Activated CD4-positive, alpha-beta T cell treated with anti-CD3 and anti-CD28 coated beads, Interleukin-10, Interleukin-2, amounts not matched to agents 100 ng/mL and 50 ng/mL, durations not matched to agents 16 hours and 8 hours (primary cell): ENCODE results near the gene FAM200A.
"Not testable (repeated sequence)": the region's sequence is repeated elsewhere in the genome, so short reads cannot be mapped to it uniquely, and the experiment has no call there.

Experiments
- DNase-seq: peaks from one replicate; pipeline ENCODE4 v3.0.0-alpha.2; 2020

Gene FAM200A

DNA sequence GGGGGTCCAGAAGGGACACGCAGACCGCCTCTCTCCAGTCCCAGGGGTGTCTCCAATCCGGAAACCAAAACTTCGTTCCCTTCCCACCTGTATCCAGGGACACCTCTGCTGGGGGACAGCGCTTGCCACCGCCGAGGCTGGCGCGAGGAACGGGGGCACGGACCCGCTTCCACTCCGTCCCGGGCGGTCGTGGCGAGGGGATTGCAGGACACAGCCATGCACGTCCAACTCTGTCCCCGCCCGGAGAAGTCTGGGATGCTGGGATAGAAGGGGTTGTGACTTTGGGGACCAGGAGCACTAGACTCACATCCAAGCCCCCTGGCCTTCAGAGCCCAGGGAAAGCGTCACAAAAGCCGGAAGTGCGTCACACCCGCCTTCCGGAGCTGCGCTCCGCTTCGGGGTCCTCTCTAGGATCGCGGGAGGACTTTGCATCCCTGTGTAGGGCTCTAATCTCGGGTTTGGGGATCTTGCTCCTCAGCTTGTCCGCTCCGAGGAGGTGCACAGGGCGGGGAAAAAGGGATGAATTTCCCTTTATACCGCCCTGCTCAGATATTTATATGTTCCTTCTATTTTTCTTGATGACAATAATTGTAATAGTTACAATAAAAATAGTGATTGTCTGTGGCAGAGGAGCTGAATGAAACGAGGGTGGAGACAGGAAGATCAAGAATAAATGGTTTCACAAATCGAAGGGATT lies at the start of gene FAM200A:
FAM200A (minus strand) TSS at position 348 of the 697 bp plus-strand sequence. CDS start 3,707 bp downstream, outside the sequence.
- DNase-seq, result peak; percentile 90

DNA sequence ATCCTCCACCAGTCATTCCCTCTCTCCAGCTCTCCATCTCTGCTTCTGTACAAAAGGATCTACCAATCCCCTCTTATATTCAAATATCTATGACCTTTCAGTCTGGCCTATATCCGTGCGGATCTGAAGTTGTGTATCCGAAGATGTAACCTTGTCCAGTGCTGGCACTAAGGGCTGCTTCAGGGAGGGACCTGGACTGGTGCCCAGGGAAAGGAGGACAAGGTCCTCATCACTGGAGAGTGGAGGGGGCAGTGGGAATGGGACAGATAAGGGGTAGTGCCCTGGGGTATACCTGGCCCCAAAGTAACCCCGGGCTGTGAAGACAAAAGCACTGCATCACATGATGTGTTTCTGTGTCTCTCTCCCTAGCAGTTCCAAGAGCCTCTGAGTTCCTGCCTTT lies 47.9 kb upstream of the FAM200A start:
- no peak for DNase-seq

DNA sequence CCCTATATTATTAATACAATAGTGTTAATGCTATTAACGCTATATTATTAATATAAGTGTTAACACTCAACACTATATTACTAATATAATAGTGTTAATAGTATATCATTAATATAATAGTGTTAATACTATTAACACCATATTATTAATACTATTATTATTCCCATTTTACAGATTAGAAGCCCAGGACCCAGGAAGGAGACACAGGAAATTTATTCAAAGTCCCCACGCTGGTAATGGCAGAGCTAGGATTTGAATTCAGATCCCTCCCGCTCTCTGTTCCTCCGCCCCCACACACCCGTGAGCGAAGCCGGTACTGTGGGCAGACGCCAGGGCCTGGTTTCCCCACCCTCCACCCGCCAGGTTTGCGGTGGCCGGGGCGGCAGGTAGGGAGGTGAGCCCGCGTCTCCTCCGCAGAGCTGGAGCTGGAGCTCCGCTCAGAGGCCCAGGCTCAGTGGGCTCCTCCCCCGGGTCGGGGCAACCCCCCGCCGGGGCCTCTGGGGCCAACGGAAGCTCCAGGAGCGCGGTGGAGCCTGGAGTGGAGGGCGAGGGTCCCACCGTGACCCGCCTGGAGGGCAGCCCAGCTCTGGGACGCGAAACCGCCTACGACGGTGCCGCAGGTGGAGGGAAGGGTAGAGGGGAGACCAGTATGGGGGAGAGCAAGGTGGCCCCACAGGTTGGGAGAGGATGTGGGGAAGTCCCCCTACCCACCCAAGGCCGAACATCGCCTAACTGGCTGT lies 46.0 kb upstream of the FAM200A start, which contains the start of gene TMEM225B:
TMEM225B (plus strand) TSS at position 506 of the 740 bp plus-strand sequence. CDS start 6,122 bp downstream, outside the sequence.
- no peak for DNase-seq

DNA sequence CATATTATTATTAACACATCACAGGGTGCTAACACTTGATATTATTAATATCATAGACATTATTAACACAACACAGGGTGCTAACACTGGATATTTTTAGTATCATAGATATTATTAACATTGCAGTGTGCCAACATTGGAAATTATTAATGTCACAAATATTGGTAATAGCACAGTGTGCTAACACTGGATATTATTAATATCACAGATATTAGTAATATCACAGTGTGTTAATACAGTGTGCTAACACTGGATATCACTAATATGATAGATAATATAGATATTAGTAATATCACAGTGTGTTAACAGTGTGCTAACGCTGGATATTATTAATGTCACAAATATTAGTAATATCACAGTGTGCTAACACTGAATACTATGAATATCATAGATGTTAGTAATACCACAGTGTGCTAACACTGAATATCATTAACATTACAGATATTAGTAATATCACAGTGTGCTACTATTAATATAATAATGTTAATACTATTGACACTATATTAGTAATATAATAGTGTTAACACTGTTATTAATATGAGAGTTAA lies 44.6 kb upstream of the FAM200A start:
- DNase-seq, result no peak

DNA sequence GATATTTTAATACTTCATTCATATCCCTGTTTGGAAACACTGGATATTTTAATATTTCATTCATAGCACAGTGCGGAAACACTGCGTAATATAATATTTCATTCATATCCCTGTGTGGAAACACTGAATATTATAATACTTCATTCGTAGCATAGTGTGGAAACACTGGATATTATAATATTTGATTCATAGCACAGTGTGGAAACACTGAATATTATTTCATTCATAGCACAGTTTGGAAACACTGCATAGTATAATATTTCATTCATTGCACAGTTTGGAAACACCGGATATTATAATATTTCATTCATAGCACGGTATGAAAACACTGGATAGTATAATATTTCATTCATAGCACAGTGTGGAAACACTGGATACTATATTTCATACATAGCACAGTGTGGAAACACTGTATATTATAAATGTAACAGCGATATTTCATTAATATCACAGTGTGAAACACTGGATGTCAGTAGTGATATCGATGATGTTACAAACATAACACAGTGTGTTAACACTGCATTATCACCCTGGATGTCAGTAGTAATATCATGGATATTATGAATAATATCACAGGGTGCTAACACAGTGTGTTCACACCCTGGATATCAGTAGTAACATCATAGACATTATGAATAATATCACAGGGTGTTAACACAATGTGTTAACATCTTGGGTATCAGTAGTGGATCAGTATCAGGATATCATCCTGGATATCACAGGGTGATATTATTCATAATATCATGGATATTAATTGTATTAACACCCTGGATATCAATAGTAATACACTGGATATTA lies 43.2 kb upstream of the FAM200A start:
- DNase-seq, result peak; percentile 15

DNA sequence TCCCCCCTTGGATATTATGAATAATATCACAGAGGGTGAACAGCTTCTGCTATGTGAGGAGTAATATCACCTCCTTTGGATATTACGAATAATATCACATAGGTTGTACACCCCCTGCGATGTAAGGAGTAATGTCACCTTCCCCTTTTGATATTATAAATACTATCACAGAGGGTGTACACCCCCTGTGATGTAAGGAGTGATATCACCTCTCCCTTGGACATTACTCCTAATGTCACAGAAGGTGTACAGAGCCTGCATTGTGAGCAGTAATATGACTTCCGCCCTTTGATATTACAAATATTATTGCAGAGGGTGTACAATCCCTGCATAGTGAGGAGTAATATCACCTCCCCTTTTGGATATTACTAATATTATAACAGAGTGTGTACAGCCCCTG lies 37.0 kb upstream of the FAM200A start:
- DNase-seq, result no peak

DNA sequence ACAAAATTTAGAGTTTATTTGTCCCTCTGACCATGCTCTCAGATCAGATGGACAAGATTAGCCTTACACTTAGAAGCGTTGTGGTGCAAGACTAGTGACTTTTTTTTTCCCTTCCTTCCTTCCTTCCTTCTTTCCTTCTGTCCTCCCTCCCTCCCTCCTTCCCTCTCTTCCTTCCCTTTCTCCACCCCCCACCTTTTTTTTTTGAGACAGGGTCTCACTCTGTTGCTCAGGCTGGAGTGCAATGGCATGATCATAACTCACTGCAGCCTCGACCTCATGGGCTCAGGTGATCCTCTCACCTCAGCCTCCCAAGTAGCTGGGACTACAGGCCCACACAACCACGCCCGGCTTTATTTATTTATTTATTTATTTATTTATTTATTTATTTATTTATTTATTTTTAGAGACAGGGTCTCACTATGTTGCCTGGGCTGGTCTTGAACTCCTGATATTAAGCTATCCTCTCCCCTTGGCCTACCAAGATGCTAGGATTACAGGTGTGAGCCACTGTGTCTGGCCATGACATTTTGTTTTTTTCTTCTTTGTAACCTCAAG lies 28.9 kb upstream of the FAM200A start:
- DNase-seq, result not testable (repeated sequence)

DNA sequence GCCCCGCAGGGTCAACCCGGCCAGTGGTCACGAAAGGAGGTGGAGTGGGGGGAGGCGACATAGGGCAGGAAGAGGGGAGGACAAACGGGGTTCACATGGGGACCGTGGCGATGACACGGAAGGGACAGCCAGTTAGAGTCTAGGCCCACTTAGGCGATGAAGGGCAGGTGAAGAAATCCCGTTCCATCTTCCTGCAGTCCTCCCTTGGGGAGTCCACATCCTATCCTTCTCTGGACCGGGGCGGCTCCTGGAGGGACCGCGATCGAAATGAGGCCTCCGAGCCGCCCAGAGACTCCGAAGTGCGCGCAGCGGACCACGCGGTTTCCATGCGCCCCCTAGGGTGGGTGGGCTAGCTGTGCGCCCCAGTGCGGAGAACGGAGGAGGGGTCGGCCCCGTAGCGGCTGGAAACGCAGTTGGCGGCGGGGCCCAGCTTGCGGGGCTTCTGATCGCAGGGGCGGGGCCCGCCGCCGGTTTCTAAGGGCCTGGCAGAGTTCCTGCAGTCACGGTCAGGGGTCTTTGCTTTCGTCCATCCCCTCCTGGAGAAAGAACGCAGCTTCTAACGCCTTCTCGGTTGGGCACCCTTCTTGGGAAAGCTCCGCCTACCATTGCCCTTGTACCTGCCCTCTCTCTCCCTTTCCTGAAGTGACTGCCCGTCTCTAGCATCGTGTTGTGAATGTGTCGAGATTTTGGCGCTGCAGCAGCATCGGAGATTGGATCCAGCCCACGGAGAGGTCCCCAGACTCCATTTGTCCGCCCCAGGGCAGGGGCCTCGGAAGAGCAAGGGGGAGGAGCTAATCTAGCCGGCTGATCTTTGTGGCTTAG lies 28.3 kb upstream of the FAM200A start:
- peak; percentile 40 for DNase-seq

DNA sequence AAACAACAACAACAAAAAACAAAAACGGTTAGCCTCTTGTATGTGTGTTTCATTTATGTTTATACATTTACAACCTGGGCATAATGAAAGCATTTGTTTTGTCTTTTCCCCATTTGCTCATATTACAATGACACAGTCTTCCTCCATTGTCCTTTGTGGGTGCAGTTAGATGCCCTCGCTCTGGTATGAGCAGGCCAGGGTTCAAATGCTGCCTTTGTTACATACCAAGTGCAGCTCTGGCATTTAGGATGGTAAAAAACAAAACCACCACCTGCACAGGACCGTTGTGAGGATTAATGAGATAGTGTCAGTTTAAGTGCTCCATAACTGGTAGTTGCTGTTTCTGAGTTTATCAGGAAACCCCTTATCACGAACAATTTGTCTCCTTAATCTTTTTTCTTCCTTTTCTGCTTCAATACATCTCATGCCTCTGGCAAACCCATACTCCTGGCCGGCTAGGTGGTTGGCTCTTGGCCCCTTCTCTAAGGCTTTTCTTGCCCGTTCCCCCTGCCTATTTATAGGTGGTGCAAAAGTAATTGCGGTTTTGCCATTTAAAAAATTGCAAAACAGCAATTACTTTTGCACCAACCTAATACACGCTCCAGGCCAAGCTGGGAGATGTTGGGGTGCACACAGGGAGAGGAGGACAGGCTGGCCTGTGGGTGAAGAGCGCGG lies 27.5 kb upstream of the FAM200A start:
- DNase-seq, result no peak

DNA sequence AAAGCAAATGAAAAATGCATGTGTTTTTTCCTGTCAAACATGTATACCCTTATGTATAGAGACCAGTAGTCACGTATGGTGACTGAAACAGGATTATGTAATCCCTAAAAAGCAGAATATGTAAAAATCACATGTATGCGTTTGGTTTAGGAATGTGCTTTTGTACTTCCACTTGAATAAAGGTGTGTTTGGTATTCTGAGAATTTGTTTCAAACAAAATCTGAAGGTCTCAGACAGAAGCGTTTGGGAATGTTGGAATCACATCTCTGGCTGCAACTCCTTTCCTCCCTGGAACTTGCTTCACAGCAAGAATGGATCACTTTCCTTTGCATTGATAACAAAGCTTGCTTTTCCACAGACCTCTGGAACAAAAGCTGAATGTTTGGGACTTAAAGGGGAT lies 24.3 kb upstream of the FAM200A start:
- DNase-seq, result no peak

DNA sequence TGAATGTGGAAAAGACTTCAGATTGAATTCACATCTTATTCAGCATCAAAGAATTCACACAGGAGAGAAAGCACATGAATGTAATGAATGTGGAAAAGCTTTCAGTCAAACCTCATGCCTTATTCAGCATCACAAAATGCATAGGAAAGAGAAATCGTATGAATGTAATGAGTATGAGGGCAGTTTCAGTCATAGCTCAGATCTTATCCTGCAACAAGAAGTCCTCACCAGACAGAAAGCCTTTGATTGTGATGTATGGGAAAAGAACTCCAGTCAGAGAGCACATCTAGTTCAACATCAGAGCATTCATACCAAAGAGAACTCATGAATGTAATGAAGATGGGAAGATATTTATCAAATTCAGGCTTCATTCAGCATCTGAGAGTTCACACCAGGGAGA lies 21.3 kb upstream of the FAM200A start:
- no peak for DNase-seq

DNA sequence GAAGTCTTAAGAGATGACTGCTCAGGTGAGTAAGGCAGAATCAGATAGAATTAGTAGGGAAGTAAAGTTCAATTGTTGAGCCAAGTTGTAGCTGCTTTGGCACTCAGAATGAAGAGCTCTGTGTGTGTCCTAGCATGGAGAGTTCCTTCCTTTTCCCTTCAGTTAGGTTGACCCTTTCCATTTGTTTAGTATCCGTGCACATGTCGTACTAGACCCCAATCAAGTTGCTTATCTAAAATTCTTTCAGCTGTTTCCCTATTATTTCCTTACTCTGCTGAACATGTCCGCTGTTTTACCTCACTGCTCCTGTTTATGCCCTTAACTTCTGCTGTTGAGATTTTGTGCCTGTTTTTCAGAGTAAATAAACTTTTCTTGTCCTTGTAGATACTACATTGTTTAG lies 19.9 kb upstream of the FAM200A start:
- no peak for DNase-seq

DNA sequence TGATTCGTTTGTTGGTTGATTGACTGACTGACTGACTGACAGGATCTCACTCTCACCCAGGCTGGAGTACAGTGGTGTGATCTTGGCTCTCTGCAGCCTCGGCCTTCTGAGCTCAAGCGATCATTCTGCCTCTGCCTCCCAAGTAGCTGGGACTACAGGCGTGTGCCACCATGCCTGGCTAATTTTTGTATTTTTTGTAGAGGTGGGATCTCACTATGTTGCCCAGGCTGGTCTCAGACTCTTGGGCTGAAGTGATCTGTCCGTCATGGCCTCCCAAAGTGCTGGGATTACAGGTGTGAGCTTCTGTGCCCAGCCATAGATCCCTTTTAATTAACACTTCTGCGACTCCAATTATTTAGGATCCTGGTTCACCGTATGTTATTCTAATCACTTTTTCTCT lies 16.9 kb upstream of the FAM200A start:
- DNase-seq, result not testable (repeated sequence)

DNA sequence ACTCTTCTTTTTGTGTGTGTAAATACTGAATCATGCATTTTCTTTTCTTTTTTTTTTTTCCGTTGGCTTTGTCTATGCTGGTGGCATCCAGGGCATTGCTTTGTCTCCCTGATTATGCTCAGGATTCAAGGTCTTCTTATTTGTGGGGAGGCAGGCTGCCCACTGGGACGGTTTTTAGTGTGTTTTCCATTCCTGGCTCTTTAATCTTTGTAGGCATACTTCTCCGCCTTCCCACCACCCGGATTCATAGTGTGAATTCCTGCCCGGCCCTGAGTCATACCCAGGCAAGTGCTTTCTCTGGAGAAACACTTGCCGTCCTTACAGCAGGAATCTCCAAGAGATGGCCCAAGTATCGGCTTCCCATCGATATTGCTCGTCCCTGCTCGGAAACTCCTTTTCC lies 11.7 kb upstream of the FAM200A start:
- DNase-seq, result no peak

DNA sequence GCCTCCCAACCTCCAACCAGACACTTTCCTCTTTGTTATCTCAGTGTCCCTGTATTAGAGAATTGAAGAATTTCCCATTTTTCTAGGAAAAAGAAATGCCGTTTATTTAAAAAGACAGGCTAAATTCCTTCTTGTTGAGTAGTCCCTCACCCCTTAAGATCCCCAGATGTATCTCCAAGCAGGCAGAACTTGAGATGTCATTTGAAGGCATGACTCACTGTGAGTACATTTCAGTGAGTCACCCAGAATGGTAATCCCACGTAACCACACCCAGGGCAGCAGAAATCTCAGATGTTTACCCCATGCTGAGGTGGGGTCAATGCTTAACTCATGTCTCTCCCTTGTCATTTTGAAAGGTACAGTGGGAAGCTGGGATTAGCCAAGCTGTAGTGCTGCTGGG lies 10.9 kb upstream of the FAM200A start:
- DNase-seq, result peak; percentile 75

DNA sequence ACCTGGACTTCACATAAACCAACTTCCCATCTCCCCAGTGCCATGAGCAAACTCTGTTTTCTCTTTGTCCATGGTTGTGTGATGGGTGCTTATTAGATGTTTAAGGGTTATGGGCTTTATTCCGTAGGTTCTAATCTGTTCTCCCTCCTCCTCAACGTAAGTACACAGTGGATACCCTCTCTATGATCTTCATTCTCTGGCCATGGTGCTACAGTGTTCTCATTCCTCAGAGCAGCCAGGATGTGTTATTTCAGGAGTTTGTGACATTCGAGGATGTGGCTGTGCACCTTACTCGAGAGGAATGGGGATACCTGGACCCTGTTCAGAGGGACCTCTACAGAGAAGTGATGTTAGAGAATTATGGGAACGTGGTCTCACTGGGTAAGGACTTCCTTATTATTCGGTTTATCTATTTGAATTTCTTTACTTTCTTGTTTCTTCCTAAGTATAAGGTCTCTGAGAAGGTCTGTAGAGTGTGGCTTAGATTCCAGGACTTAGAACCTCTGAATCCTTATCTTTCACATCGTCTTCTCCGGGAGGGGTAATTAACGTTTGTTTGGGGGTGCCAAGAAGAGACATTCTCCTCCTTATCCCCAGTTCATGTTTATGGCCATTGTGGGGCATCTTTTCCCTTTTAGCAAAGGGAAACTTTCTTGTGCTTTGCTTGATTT lies 10.3 kb upstream of the FAM200A start:
- DNase-seq, result no peak

DNA sequence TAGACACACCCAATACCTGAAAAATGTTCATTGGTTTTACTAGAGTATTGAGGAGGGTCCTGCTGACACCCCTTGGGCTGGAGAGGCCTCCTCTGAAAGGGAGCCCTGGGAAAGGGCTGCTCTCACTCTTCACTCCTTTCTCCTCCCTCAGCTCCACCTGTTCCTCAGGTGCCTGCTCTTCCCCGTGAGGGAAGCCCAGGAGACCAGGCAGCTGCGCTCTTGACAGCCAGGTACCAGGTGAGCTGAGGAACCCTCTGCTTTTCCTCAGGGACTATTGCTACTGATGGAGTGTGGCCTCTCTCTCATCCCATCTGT lies 9.8 kb upstream of the FAM200A start:
- no peak for DNase-seq

DNA sequence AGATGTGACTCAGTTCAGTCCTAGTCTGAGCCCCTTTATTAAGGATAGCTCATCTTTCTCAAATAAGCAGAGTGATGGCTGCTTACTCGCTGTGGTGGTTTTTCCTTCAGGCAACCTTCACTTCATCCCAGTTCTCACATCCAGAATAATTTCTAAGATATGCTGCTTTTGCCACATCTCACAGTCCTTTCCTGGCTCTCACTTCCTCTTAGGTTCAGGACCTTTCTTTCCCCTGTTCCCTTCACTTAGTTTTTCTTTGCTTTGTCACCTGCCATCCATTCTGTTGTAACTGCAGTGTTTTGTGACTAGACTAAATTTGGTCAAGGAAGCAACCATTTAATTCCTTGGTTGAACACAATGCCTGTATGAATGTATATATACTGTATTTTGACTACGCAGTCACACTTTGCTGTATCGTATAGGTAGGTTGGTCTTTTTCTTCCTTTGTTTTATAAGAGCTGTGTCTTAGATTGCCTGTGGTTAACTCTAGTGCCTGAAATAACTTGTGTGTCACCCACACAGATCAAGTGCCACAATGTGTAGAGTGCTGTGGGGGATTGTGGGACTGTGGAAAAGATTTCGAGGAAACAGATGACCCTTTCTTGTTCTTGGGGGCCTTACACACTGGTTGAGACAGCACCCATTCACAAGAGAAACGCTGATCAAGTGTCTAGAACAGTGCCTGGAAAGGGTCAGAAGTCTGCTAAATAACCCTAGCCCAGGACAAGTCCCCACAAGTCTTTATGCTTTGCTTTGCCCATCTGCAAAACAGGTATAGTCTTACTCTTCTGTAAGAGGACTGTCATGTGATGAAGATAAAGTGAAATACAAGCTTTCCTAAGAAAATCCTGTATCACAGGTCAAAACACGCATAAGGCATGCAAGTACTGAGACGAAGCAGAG lies 9.2 kb upstream of the FAM200A start:
- DNase-seq, result no peak

DNA sequence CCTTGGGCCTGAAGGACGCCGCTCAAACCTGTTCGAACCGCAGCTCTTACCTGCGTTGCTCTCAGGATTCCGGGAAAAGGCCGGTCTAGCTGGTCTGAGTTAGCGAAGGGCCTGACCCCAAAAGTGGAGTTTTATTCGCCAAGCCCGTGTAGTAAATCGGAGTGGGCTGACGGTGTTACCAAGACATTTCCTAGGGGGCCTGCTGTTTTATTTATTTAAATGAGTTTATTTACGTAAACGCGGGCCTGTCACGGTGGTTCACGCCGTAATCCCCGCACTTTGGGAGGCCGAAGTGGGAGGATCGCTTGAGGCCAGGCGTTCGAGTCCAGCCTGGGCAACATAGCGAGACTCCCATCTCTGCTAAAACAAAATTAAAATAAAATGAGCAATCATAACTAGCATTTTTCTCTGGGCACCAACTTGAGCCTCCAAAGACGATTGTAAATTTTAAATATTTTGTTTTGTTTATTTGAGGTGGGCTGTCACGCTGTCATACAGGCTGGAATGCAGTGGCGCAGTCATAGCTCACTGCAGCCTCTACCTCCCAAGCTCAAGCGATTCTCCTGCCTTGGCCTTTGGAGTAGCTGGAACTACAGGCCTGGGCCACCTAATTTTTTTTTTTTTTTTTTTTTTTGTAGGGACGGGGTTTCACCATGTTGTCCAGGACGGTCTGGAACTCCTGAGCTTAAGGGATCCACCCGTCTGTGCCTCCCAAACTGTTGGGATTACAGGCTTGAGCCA lies 7.4 kb upstream of the FAM200A start:
- no peak for DNase-seq
